Measurements from ENCODE around the gene ZFHX2.

DNA sequence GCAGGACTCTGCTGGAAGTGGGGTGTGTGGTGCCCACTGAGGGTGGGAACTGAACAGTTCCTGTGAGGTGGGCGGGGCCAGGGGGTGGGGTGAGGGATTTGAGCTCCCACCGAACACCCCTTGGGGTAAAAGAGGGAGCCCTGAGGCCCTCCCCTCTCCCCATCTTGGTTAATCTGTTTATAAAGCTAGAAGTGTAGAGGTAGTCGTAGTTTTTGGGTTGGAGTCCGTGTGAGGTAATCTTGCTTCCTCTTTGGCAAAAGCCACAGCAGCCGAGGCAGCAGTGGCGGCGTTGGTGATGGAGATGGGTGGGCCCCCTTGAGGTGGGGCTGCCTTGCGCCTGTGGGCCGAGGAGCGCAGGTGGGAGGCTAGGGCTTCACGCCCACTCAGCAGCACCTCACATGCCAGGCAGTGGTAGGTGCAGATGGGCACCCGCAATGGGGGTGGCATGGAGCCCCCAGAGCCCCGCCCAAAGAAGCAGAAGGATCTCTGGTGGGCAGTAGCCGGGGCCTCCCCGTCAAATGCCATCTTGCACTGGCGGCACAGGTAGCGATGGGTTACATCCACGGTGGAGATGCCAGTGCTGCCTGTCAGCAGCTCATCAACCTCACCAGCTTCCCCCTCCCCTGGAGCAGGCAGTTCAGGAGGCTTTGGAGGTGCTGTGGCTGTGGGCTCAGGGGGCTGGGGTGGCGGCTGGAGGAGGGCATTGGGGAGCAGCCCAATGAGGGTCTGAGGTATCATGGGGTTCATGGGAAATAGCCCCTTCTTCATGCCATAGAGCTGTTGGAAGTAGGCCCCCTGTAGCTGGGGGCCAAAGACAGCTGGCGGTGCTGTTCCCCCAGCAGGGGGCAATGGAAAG is 29.6 kb downstream of the ZFHX2 start:
- TF ChIP-seq, protein P1, sequence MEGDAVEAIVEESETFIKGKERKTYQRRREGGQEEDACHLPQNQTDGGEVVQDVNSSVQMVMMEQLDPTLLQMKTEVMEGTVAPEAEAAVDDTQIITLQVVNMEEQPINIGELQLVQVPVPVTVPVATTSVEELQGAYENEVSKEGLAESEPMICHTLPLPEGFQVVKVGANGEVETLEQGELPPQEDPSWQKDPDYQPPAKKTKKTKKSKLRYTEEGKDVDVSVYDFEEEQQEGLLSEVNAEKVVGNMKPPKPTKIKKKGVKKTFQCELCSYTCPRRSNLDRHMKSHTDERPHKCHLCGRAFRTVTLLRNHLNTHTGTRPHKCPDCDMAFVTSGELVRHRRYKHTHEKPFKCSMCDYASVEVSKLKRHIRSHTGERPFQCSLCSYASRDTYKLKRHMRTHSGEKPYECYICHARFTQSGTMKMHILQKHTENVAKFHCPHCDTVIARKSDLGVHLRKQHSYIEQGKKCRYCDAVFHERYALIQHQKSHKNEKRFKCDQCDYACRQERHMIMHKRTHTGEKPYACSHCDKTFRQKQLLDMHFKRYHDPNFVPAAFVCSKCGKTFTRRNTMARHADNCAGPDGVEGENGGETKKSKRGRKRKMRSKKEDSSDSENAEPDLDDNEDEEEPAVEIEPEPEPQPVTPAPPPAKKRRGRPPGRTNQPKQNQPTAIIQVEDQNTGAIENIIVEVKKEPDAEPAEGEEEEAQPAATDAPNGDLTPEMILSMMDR (IDR thresholded peaks at IDR 0.05) = no peak
- no peak for TF ChIP-seq POLR2A (IDR thresholded peaks at IDR 0.05)
